Activated CD4-positive, alpha-beta T cell treated with anti-CD3 and anti-CD28 coated beads, Interleukin-2, amount 10 ng/mL, durations not matched to agents 7 days and 5 days (primary cell): Measurements from ENCODE around the gene SFXN3. TPM values are rescaled to one million over a fixed set of nuclear protein-coding genes. Genes with fewer than 3 reads are reported as not detected.
A peak's percentile ranks its signal among the peaks of the same experiment; 100 is the strongest.
"Not testable (repeated sequence)": the region's sequence is repeated elsewhere in the genome, so short reads cannot be mapped to it uniquely, and the experiment has no call there.

ENCODE experiments used
- CTCF ChIA-PET: fragments of 350-600 bp; sonication (Branson Sonifier 250); formaldehyde crosslinking; loops from one replicate; lab custom pipeline; 2021; ENCODE audit warnings: antibody characterized with exemption; lab: Charles Lee
- POLR2A ChIA-PET: fragments of 350-600 bp; sonication (Branson Sonifier 250); formaldehyde crosslinking; loops from one replicate; lab custom pipeline; 2021; ENCODE audit warnings: antibody characterized with exemption; lab: Charles Lee
- DNase-seq: peaks from one replicate; pipeline ENCODE4 v3.0.0-alpha.2; 2020
- H3K27ac Mint-ChIP-seq: one replicate; pipeline ENCODE4 v1.8.0; 2021; ENCODE audit warnings: mild to moderate bottlenecking, moderate library complexity, mixed read lengths
- H3K27me3 Mint-ChIP-seq: one replicate; pipeline ENCODE4 v1.8.0; 2021; ENCODE audit warnings: mixed read lengths
- H3K36me3 Mint-ChIP-seq: one replicate; pipeline ENCODE4 v1.8.0; 2021; ENCODE audit warnings: low read depth, mixed read lengths
- H3K4me1 Mint-ChIP-seq: one replicate; pipeline ENCODE4 v1.8.0; 2021; ENCODE audit warnings: mixed read lengths
- H3K4me3 Mint-ChIP-seq: one replicate; pipeline ENCODE4 v1.8.0; 2021; ENCODE audit warnings: mild to moderate bottlenecking, moderate library complexity, mixed read lengths
- H3K9me3 Mint-ChIP-seq: one replicate; pipeline ENCODE4 v1.8.0; 2021; ENCODE audit warnings: mixed read lengths
- total RNA-seq, 2 experiments: library from RNA; stranded (reverse); gene quantifications; one replicate each; pipeline ENCODE4 v1.2.3, GENCODE V29; 2021

Gene SFXN3
- total RNA-seq, 2 experiments from 2014 or later: 39.5 to 43.5 TPM

GRCh38 chr10:101021692-101022251 is 9.3 kb upstream of the SFXN3 start:
- DNase-seq: no peak
- Mint-ChIP-seq H3K9me3 (no peaks in the 10 kb centered on the region), H3K27ac (no peak overlapping the region), H3K36me3 (no peaks in the 10 kb centered on the region), H3K4me3 (no peak overlapping the region), H3K4me1 (peaks cover 5% of the 10 kb centered on the region), H3K27me3 (peaks cover 26% of the 10 kb centered on the region)
- CTCF ChIA-PET: interaction anchor here (0.6 to 1.6 kb wide), 3 partner anchors 10 to 459 kb away, joined by 3 to 5 read pairs (median 3); no protein-coding TSS in a partner anchor
- POLR2A ChIA-PET: no interaction called here

GRCh38 chr10:101022967-101023705 is 7.9 kb upstream of the SFXN3 start:
- Mint-ChIP-seq H3K36me3 (no peaks in the 10 kb centered on the region), H3K27me3 (peaks cover 14% of the 10 kb centered on the region), H3K9me3 (no peaks in the 10 kb centered on the region), H3K27ac (no peak overlapping the region), H3K4me3 (no peak overlapping the region), H3K4me1 (peaks cover 5% of the 10 kb centered on the region)
- CTCF ChIA-PET: interaction anchor here (0.5 to 1.6 kb wide), 6 partner anchors 9 to 888 kb away, joined by 3 to 6 read pairs (median 4); no protein-coding TSS in a partner anchor
- no peak for DNase-seq
- POLR2A ChIA-PET: interaction anchor here (0.6 kb wide), 1 partner anchor 53 kb away, joined by 3 read pairs; no protein-coding TSS in a partner anchor

DNA sequence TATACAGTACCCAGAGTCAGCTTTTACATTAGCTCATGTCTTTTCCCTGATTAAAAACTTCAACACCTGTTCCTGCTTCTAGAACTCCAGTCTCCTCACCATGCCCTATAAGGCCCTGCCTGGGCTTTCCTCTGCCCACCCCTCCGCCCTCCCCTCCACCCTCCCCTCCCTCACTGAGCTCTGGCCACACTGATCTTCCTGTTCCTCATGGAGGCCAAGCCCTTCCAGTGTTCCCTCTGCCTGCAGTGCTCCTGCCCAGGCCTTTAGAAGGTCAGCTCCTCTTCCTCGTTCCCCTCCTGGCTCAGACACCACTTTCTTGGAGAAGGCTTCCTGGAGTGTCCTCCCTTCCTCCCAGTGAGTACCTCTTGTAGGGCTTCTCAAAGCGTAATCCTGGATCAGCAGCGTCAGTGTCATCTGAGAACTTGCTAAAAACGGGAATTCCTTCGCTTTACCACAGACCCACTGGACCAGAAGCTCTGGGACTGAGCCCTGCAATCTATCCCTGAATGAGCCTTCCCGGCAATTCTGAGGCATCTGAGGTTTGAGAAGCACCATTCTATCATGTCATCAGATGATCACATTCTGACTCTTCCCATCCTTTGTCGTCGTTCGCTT is 3.8 kb upstream of the SFXN3 start:
- ChIA-PET CTCF (interaction anchor here (0.7 to 8.0 kb wide), 4 partner anchors 10 to 31 kb away, joined by 3 to 104 read pairs (median 20); no protein-coding TSS in a partner anchor), POLR2A (no interaction called here)
- Mint-ChIP-seq H3K4me3 (no peak overlapping the region), H3K27me3 (peaks cover 12% of the 10 kb centered on the region), H3K9me3 (no peaks in the 10 kb centered on the region), H3K4me1 (peaks cover 2% of the 10 kb centered on the region), H3K36me3 (no peaks in the 10 kb centered on the region), H3K27ac (no peak overlapping the region)
- DNase-seq: no peak

DNA sequence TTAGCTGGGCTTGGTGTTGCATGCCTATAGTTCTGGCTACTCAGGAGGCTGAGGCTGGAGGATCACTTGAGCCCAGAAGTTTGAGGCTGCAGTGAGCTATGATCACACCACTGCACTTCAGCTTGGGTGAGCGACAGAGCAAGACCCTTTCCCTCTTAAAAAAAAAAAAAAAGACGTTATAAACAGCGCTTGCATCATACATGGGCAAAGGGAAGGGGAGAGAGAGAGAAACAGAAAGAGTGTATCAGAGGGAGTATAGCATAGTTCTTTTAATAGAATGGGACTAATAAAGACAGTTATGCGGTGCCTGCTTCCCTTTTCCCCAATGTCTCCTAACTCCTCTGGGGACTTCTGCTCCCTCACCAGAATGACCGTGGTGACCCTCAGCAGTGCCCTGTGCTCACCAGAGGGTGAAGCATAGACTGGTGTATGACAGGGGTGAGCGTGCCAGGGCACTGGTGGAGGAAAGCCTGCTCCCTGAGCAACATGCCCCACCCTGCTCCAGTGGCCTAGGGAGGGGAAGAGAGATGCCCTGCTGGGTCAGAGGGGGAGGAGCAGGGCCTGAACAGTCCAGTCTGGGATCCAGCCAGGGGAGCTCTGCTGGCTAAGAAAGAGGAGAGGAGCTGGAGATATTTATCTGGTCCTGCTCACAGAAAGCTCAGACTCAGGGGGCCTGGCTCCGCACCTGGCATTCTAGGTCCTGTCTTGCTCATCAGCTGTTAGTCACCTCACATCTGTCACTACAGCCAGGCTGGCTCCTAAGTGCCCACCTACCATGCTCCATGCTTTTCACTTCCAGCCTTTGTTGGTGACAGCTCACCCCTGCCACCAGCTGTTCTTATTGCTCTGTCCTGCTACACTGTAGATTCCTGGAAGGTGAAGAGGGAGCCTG is 2.3 kb upstream of the SFXN3 start:
- CTCF ChIA-PET: interaction anchor here (0.6 to 8.0 kb wide), 8 partner anchors 11 to 493 kb away, joined by 3 to 104 read pairs (median 5); partner anchors contain the start of gene LZTS2
- DNase-seq: no peak
- Mint-ChIP-seq H3K27me3 (peaks cover 12% of the 10 kb centered on the region), H3K9me3 (no peaks in the 10 kb centered on the region), H3K4me3 (no peak overlapping the region), H3K36me3 (no peaks in the 10 kb centered on the region), H3K27ac (no peak overlapping the region), H3K4me1 (peaks cover 15% of the 10 kb centered on the region)
- POLR2A ChIA-PET: no interaction called here

- no peak overlapping the region for H3K27ac Mint-ChIP-seq
- no peaks in the 10 kb centered on the region for H3K9me3 Mint-ChIP-seq
- DNase-seq: no peak
- H3K36me3 Mint-ChIP-seq: peaks cover under 1% of the 10 kb centered on the region
- peaks cover 17% of the 10 kb centered on the region for H3K4me1 Mint-ChIP-seq
- CTCF ChIA-PET: interaction anchor here (0.6 to 8.0 kb wide), 12 partner anchors 10 to 494 kb away, joined by 3 to 104 read pairs (median 5); partner anchors contain the start of gene LZTS2
- peaks cover 12% of the 10 kb centered on the region for H3K27me3 Mint-ChIP-seq
- no peak overlapping the region for H3K4me3 Mint-ChIP-seq
- POLR2A ChIA-PET: no interaction called here
Observed at GRCh38 chr10:101029520-101030295, 1.3 kb upstream of the SFXN3 start.

GRCh38 chr10:101030496-101031127 is 422 bp upstream of the SFXN3 start:
- peak overlapping the region; percentile 88 for H3K27ac Mint-ChIP-seq
- peak overlapping the region; percentile 76 for H3K4me3 Mint-ChIP-seq
- peaks cover 5% of the 10 kb centered on the region for H3K36me3 Mint-ChIP-seq
- CTCF ChIA-PET: interaction anchor here (0.7 to 8.0 kb wide), 13 partner anchors 9 to 468 kb away, joined by 3 to 104 read pairs (median 5); partner anchors contain the start of gene KAZALD1
- no peak for DNase-seq
- H3K27me3 Mint-ChIP-seq: peaks cover 12% of the 10 kb centered on the region
- POLR2A ChIA-PET: interaction anchor here (0.5 kb wide), 1 partner anchor 48 kb away, joined by 3 read pairs; no protein-coding TSS in a partner anchor
- H3K9me3 Mint-ChIP-seq: no peaks in the 10 kb centered on the region
- H3K4me1 Mint-ChIP-seq: peaks cover 17% of the 10 kb centered on the region

DNA sequence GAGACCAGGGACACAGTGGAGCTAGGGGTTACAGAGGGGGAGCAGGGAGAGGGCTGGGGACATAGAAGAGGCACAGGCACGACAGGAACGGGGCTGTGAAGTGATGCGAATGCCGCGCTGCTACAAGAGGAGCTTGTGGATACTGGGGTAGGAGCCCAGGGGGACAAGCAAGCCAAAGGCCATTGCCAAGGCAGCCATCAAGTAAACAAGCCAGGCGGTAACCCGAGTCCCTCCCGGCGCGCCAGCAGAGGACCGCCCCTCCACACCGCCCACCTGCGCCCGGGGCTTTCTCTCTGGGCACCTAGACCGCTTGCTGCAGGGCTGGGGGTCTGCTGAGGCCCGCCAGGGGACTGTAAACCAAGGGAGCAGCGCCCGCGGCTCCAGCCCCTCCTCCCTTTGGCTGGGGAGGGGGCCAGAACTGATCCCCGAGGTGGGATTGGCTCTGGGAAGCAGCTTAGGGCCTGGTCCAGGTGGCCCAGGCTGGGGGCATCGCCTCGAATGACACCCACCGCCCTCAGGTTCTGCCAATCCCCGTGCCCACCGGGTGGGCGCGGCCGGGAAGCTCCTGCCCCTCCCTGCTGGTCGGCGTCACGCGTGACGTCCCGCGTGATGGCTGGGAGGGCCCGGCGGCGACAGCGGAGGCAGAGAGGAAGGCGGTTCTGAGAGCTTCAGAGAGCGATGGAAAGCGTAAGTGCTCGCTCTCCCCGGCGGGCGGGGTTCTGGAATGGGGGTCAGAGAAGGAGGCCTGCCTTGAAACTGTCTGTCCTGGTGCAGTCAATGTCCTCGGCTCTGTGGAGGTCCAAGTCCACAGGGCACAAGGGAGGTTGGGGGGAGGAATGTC is 982 bp downstream of the SFXN3 start:
- peaks cover 12% of the 10 kb centered on the region for H3K27me3 Mint-ChIP-seq
- H3K4me1 Mint-ChIP-seq: peaks cover 17% of the 10 kb centered on the region
- peak overlapping the region; percentile 76 for H3K4me3 Mint-ChIP-seq
- peak; percentile 85 for DNase-seq
- CTCF ChIA-PET: interaction anchor here (1.0 to 8.0 kb wide), 8 partner anchors 8 to 110 kb away, joined by 3 to 104 read pairs (median 10); partner anchors contain the start of gene KAZALD1
- H3K9me3 Mint-ChIP-seq: no peaks in the 10 kb centered on the region
- peaks cover 16% of the 10 kb centered on the region for H3K36me3 Mint-ChIP-seq
- peak overlapping the region; percentile 88 for H3K27ac Mint-ChIP-seq
- POLR2A ChIA-PET: interaction anchor here (0.6 kb wide), 1 partner anchor 62 kb away, joined by 3 read pairs; no protein-coding TSS in a partner anchor

DNA sequence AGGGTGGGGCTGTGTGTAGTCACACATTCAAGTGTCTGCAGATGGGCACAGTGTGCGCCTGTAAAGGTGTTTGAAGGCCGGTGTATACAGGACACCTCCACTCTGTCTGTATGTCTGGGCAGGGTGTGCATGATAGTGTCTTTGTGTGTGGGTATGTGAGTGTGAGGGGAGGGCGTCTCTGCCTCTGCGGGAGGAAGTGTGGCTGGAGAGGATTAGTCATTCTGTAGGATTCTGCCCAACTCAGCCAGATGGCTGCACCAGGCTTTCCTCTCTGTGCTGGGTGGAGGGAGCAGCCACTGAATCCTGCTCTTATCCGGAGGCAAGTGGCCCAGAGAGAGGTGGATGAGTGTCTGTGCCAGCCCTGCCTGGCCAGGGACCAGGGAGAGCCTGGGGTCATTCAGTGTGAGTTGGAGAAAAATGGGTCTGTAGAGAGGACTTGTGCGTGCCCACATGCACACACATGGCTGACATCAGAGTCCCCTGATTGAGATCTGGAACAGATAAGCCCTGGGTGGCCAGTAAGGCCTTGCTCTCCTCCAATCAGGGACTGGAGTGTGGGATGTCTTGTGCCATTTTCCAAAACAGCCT is 1.7 kb downstream of the SFXN3 start:
- DNase-seq: peak; percentile 52
- Mint-ChIP-seq H3K27me3 (peaks cover 12% of the 10 kb centered on the region), H3K27ac (peak overlapping the region; percentile 88), H3K36me3 (peaks cover 19% of the 10 kb centered on the region), H3K4me3 (peak overlapping the region; percentile 76), H3K4me1 (peaks cover 17% of the 10 kb centered on the region), H3K9me3 (no peaks in the 10 kb centered on the region)
- CTCF ChIA-PET: interaction anchor here (1.0 to 8.0 kb wide), 7 partner anchors 10 to 109 kb away, joined by 5 to 104 read pairs (median 11); partner anchors contain the start of gene KAZALD1
- POLR2A ChIA-PET: no interaction called here

GRCh38 chr10:101033276-101033675 is 2.2 kb downstream of the SFXN3 start:
- peaks cover 12% of the 10 kb centered on the region for H3K27me3 Mint-ChIP-seq
- H3K36me3 Mint-ChIP-seq: peaks cover 23% of the 10 kb centered on the region
- H3K4me3 Mint-ChIP-seq: peak overlapping the region; percentile 76
- ChIA-PET CTCF (interaction anchor here (2.6 to 8.0 kb wide), 4 partner anchors 16 to 36 kb away, joined by 14 to 104 read pairs (median 20); no protein-coding TSS in a partner anchor), POLR2A (no interaction called here)
- H3K4me1 Mint-ChIP-seq: peaks cover 17% of the 10 kb centered on the region
- no peaks in the 10 kb centered on the region for H3K9me3 Mint-ChIP-seq
- no peak overlapping the region for H3K27ac Mint-ChIP-seq
- DNase-seq: no peak

DNA sequence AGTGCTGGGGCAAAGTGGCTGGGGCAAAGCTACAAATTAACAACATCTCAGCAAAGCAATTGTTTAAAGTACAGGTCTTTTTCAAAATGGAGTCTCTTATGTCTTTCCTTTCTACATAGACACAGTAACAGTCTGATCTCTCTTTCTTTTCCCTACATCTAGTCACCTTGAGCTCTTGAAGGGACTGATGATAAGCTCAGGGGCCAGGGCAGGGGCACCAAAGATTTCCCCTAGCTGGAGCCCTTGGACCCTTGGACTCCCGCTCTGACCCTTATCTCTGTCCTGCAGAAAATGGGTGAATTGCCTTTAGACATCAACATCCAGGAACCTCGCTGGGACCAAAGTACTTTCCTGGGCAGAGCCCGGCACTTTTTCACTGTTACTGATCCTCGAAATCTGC is 3.4 kb downstream of the SFXN3 start:
- H3K27me3 Mint-ChIP-seq, H3K4me3 Mint-ChIP-seq, DNase-seq, POLR2A ChIA-PET, H3K9me3 Mint-ChIP-seq, H3K27ac Mint-ChIP-seq: not testable (repeated sequence)
- Mint-ChIP-seq H3K36me3 (peaks cover 27% of the 10 kb centered on the region), H3K4me1 (peaks cover 17% of the 10 kb centered on the region)
- CTCF ChIA-PET: interaction anchor here (0.6 to 5.7 kb wide), 10 partner anchors 9 to 811 kb away, joined by 3 to 24 read pairs (median 4); no protein-coding TSS in a partner anchor
